Dendritic cell treated with granulocyte-macrophage colony-stimulating factor and Interleukin-4, amounts not matched to agents 40 ng/mL and 50 ng/mL, for 4 days (primary cell): ENCODE measurements around the gene SPECC1L.
"Not testable (repeated sequence)": the region's sequence is repeated elsewhere in the genome, so short reads cannot be mapped to it uniquely, and the experiment has no call there.

Experiments used
- H3K27ac Mint-ChIP-seq: one replicate; pipeline ENCODE4 v1.8.0; 2022; ENCODE audit warnings: mild to moderate bottlenecking, mixed read lengths
- H3K27me3 Mint-ChIP-seq: one replicate; pipeline ENCODE4 v1.8.0; 2022; ENCODE audit warnings: mild to moderate bottlenecking, mixed read lengths
- H3K36me3 Mint-ChIP-seq: one replicate; pipeline ENCODE4 v1.8.0; 2022; ENCODE audit warnings: low read depth, mixed read lengths
- H3K4me1 Mint-ChIP-seq: one replicate; pipeline ENCODE4 v1.8.0; 2022; ENCODE audit warnings: low read depth, mixed read lengths
- H3K4me3 Mint-ChIP-seq: one replicate; pipeline ENCODE4 v1.8.0; 2022; ENCODE audit warnings: mild to moderate bottlenecking, moderate library complexity, mixed read lengths
- H3K9me3 Mint-ChIP-seq: one replicate; pipeline ENCODE4 v1.8.0; 2022; ENCODE audit warnings: mixed read lengths
- intact Hi-C: fragments of 100-400 bp; cut with micrococcal nuclease; formaldehyde crosslinking; loops from one replicate; pipeline ENCODE4 v1.15.0; 2022

Gene SPECC1L

DNA sequence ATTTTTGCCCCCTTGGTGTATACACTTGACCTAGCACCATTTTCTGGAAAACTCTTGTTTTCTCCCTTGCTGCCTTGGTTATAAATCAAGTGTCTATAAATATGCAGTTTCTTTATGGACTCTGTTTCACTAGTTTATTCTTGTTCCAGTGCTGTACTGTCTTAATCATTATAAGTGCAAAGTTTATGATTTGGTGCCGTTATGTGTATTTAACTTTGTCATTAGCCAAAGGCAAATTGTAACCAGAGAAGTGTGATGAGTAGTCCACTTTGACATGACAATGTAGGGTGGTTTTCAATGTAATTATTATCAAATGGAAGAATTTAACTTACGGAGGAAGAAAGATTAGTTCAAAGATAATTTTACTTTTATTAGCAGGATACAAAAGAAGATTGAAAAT lies 40.3 kb downstream of the SPECC1L start:
- H3K36me3 Mint-ChIP-seq: peaks cover 82% of the 10 kb centered on the region
- no peaks in the 10 kb centered on the region for H3K27me3 Mint-ChIP-seq
- H3K9me3 Mint-ChIP-seq: no peaks in the 10 kb centered on the region
- no peak overlapping the region for H3K27ac Mint-ChIP-seq
- intact Hi-C loops: no loop called here
- H3K4me3 Mint-ChIP-seq: no peak overlapping the region
- peaks cover 4% of the 10 kb centered on the region for H3K4me1 Mint-ChIP-seq

DNA sequence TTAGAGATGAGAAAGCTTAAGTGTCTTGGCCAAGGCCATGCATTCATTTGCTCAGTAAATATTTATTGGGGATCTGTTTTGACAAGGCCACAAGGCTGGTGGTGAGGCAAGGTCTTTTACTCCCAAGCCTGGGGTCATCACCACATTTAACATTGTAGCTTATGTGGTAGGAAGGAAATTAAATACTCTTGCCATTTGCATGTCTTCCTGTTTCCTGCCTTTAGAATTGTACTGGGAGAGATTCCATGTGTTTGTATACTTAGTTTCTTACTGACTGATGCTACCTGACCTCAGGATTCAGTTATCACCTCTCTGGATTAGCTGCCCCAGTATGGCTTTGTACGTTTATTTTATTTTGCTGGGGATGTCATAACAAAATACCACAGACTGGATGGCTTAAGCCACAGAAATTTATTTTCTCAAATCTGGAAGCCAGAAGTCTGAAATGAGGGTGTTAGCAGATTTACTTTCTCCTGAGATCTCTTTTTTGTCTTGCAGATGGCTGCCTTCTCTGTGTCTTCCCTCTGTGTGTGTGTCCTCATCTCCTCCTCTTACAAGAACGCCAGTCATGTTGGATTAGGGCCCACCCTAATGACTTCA lies 44.8 kb downstream of the SPECC1L start:
- intact Hi-C loops: no loop called here
- Mint-ChIP-seq H3K36me3 (peaks cover 80% of the 10 kb centered on the region), H3K4me3 (no peak overlapping the region), H3K27me3 (no peaks in the 10 kb centered on the region), H3K9me3 (no peaks in the 10 kb centered on the region), H3K27ac (no peak overlapping the region), H3K4me1 (no peaks in the 10 kb centered on the region)

DNA sequence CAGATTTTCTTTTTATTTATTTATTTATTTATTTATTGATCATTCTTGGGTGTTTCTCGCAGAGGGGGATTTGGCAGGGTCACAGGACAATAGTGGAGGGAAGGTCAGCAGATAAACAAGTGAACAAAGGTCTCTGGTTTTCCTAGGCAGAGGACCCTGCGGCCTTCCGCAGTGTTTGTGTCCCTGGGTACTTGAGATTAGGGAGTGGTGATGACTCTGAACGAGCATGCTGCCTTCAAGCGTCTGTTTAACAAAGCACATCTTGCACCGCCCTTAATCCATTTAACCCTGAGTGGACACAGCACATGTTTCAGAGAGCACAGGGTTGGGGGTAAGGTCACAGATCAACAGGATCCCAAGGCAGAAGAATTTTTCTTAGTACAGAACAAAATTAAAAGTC lies 45.6 kb downstream of the SPECC1L start:
- H3K4me1 Mint-ChIP-seq, intact Hi-C loops: not testable (repeated sequence)
- peaks cover 80% of the 10 kb centered on the region for H3K36me3 Mint-ChIP-seq

DNA sequence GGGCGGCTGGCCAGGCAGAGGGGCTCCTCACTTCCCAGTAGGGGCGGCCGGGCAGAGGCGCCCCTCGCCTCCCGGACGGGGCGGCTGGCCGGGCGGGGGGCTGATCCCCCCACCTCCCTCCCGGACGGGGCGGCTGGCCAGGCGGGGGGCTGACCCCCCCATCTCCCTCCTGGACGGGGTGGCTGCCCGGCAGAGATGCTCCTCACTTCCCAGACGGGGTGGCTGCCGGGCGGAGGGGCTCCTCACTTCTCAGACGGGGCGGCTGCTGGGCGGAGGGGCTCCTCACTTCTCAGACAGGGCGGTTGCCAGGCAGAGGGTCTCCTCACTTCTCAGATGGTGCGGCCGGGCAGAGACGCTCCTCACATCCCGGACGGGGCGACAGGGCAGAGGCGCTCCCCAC lies 46.9 kb downstream of the SPECC1L start:
- H3K27me3 Mint-ChIP-seq, H3K4me1 Mint-ChIP-seq, H3K9me3 Mint-ChIP-seq, H3K4me3 Mint-ChIP-seq, H3K27ac Mint-ChIP-seq, intact Hi-C loops: not testable (repeated sequence)
- peaks cover 84% of the 10 kb centered on the region for H3K36me3 Mint-ChIP-seq

More for the DNA sequence above, 45.6 kb downstream of the SPECC1L start:
- H3K9me3 Mint-ChIP-seq, H3K4me3 Mint-ChIP-seq, H3K27me3 Mint-ChIP-seq, H3K27ac Mint-ChIP-seq: not testable (repeated sequence)

DNA sequence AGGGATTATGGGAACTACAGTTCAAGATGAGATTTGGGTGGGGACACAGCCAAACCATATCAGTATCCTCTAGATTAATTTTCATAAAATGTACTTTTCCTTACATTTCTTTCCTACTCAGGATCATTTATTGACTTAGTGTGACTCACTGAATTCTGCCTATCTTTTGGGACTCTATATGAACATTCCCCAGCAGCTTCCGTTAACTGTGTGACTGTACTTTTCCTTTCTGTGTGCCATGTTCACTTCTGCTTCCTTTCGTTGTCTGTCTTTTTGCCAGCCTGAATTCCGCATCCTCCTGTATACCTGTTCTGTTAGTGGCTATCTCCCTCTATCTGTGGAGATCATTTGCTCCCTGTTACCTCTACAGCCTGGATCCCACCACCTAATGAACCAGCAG lies 48.8 kb downstream of the SPECC1L start:
- intact Hi-C loops: no loop called here
- Mint-ChIP-seq H3K4me3 (no peak overlapping the region), H3K27me3 (no peaks in the 10 kb centered on the region), H3K36me3 (peaks cover 80% of the 10 kb centered on the region), H3K4me1 (no peaks in the 10 kb centered on the region), H3K9me3 (no peaks in the 10 kb centered on the region), H3K27ac (no peak overlapping the region)

DNA sequence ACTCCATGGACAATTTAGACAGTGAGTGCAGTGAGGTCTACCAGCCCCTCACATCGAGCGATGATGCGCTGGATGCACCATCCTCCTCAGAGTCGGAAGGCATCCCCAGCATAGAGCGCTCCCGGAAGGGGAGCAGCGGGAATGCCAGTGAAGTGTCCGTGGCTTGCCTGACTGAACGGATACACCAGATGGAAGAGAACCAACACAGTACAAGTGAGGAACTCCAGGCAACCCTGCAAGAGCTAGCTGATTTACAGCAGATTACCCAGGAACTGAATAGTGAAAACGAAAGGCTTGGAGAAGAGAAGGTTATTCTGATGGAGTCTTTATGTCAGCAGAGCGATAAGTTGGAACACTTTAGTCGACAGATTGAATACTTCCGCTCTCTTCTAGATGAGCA lies 51.4 kb downstream of the SPECC1L start:
- H3K4me1 Mint-ChIP-seq: peaks cover 10% of the 10 kb centered on the region
- H3K36me3 Mint-ChIP-seq: peaks cover 79% of the 10 kb centered on the region
- no peaks in the 10 kb centered on the region for H3K9me3 Mint-ChIP-seq
- H3K27me3 Mint-ChIP-seq: no peaks in the 10 kb centered on the region
- no peak overlapping the region for H3K27ac Mint-ChIP-seq
- intact Hi-C loops: no loop called here
- H3K4me3 Mint-ChIP-seq: no peak overlapping the region

DNA sequence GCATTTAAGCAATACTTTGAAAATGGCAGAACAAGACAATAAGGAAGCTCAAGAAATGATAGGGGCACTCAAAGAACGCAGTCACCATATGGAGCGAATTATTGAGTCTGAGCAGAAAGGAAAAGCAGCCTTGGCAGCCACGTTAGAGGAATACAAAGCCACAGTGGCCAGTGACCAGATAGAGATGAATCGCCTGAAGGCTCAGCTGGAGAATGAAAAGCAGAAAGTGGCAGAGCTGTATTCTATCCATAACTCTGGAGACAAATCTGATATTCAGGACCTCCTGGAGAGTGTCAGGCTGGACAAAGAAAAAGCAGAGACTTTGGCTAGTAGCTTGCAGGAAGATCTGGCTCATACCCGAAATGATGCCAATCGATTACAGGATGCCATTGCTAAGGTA lies 51.9 kb downstream of the SPECC1L start:
- no peaks in the 10 kb centered on the region for H3K27me3 Mint-ChIP-seq
- peaks cover 83% of the 10 kb centered on the region for H3K36me3 Mint-ChIP-seq
- H3K4me1 Mint-ChIP-seq: peaks cover 10% of the 10 kb centered on the region
- no peaks in the 10 kb centered on the region for H3K9me3 Mint-ChIP-seq
- H3K27ac Mint-ChIP-seq: no peak overlapping the region
- no peak overlapping the region for H3K4me3 Mint-ChIP-seq
- intact Hi-C loops: no loop called here

DNA sequence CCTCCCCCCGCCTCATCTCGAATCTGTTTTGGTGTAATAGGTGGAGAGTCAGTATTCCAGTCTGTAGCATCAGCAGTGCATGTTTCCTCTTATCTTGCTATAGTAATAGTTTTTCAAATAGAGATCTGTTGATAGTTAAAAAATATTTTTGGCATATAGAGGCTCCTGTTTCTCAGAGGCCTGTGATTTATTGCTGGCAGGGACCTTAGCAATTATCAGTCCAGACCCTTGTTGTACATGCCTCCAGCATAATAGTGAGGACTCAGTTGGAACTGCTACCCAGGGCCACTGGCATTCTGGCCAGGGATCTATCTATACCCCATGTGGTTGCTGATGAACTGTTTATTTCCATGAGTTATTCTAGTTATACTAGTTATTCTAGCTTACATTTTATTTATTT lies 52.6 kb downstream of the SPECC1L start:
- Mint-ChIP-seq H3K4me1 (peaks cover 10% of the 10 kb centered on the region), H3K9me3 (no peaks in the 10 kb centered on the region), H3K36me3 (peaks cover 79% of the 10 kb centered on the region), H3K4me3 (no peak overlapping the region), H3K27ac (no peak overlapping the region), H3K27me3 (no peaks in the 10 kb centered on the region)
- intact Hi-C loops: no loop called here

DNA sequence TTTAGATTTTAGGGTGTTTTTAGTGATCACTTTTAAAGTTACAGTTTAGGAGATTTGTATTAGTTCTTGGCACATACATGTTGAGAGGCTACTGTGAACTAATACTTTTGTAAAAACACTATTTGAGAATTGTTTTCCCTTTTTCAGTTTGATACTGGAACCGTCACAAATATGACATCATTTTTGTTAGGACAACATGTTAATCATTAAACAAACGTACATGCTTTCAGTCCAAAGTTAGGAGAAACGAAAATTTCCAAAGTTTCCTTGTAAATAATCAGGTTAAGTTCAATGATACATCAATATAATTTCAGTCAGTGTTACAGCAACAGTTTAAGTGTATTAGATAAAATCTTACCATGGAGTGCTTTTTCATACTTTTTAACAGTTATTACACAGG lies 53.1 kb downstream of the SPECC1L start:
- Mint-ChIP-seq H3K27ac (no peak overlapping the region), H3K36me3 (peaks cover 77% of the 10 kb centered on the region), H3K9me3 (no peaks in the 10 kb centered on the region), H3K4me1 (peaks cover 10% of the 10 kb centered on the region), H3K4me3 (no peak overlapping the region), H3K27me3 (no peaks in the 10 kb centered on the region)
- intact Hi-C loops: no loop called here

DNA sequence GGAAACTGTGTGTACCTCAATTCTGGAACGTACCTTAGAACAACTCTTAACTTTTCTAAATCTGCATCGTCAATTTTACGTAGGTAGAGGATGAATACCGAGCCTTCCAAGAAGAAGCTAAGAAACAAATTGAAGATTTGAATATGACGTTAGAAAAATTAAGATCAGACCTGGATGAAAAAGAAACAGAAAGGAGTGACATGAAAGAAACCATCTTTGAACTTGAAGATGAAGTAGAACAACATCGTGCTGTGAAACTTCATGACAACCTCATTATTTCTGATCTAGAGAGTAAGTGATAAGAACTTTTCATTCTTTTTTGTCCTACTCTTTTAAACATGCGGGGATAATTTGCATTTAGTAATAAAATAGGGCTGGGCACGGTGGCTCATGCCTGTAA lies 53.5 kb downstream of the SPECC1L start:
- no peaks in the 10 kb centered on the region for H3K27me3 Mint-ChIP-seq
- intact Hi-C loops: no loop called here
- H3K4me1 Mint-ChIP-seq: peaks cover 10% of the 10 kb centered on the region
- peaks cover 77% of the 10 kb centered on the region for H3K36me3 Mint-ChIP-seq
- no peaks in the 10 kb centered on the region for H3K9me3 Mint-ChIP-seq
- H3K4me3 Mint-ChIP-seq: no peak overlapping the region
- no peak overlapping the region for H3K27ac Mint-ChIP-seq

DNA sequence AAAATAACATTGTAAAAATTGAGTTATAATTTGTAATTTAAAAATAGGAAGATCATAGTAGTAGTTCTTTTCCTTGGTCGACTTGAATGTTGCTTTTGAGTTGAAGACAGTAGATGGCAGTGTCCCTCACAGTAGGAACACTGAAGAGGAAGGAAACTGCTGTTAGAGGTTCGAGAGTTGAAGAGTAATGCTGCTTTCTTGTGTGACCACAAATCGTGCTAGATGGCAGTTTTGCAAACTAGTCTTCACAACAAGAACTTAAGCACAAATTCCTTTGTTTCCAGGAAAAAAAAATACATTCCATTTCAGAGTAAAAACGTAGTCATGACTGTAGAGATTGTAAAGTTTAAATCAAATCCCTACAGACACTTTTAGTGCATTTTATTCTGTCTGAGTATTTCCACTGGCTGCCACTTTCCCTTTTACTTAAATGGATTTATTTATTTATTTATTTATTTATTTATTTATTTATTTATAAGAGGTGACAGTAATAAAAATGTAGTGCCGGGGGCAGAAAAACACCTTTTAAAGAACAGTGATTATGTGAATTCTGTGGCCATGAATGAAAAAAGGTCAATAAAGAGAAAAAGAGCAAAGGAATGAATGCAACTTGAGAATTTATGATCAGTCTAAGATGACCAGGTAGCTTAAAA lies 54.6 kb downstream of the SPECC1L start:
- Mint-ChIP-seq H3K4me1 (peaks cover 18% of the 10 kb centered on the region), H3K4me3 (no peak overlapping the region), H3K9me3 (no peaks in the 10 kb centered on the region), H3K27me3 (no peaks in the 10 kb centered on the region), H3K36me3 (peaks cover 77% of the 10 kb centered on the region), H3K27ac (no peak overlapping the region)
- intact Hi-C loops: loop anchor here (1.0 kb wide), 1 partner anchor 200 kb away; no protein-coding TSS in a partner anchor

DNA sequence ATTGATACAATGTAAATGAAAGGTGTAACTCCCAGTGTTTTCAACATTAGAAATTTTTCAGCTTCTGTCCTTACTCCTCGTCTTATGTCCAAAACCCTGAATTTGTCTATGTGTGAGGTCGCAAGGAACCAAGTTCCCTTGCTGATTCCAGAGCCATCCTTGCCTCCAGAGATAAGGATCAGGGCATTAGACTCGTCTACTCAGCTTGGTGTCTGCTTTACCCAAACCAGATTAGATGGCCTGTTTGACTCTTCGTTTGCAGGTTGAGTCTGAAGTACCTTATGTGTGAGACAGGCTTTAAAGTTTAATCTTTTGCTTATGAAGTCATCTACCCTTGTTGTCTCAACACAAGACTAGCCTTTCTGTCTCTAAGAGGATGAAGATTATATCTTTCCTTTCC lies 55.6 kb downstream of the SPECC1L start:
- H3K27me3 Mint-ChIP-seq: no peaks in the 10 kb centered on the region
- H3K9me3 Mint-ChIP-seq: no peaks in the 10 kb centered on the region
- H3K4me3 Mint-ChIP-seq: no peak overlapping the region
- peaks cover 18% of the 10 kb centered on the region for H3K4me1 Mint-ChIP-seq
- peaks cover 75% of the 10 kb centered on the region for H3K36me3 Mint-ChIP-seq
- intact Hi-C loops: no loop called here
- no peak overlapping the region for H3K27ac Mint-ChIP-seq

DNA sequence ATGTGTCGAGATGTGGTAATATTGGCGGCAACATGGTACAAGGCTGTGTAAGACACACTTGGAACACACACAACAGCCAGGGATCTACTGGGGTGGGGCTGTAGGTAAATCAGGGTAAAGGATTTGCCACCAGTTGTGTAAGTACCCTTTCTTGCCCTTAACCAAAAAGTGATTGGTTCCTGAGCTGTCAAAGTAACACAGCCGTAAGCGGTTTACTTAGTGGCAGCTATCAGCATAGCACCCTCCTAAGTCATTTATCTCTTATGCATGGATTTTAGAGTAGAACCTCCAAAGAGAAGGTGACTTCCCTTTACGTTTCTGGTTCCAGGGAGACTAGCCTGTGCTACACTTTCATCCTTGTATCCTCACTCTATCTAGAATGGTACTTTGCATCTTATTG lies 57.2 kb downstream of the SPECC1L start:
- peaks cover 23% of the 10 kb centered on the region for H3K4me1 Mint-ChIP-seq
- H3K27me3 Mint-ChIP-seq: no peaks in the 10 kb centered on the region
- intact Hi-C loops: no loop called here
- peaks cover 59% of the 10 kb centered on the region for H3K36me3 Mint-ChIP-seq
- H3K27ac Mint-ChIP-seq: no peak overlapping the region
- H3K9me3 Mint-ChIP-seq: no peaks in the 10 kb centered on the region
- no peak overlapping the region for H3K4me3 Mint-ChIP-seq

DNA sequence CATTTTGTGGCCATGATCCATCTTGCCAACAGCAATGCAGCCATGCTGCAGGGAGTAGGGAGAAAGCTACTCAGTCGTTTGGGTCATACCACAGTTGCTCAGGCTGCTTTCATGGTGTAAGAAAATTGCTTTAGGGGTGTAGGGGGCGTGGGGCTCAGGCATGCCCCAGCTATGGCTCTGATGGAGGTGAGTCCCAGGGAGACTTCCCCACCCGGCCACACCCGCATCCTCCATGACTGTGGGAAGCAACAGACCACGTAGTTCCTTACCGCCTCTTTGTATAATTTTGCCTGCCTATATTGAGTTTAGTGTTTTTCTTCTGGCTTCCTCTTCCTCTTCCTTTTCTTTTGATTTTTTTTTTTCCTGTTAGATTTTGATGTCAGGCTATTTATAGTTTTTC lies 58.8 kb downstream of the SPECC1L start:
- Mint-ChIP-seq H3K4me3 (no peak overlapping the region), H3K36me3 (peaks cover 57% of the 10 kb centered on the region), H3K27ac (no peak overlapping the region), H3K9me3 (no peaks in the 10 kb centered on the region), H3K27me3 (no peaks in the 10 kb centered on the region), H3K4me1 (peaks cover 23% of the 10 kb centered on the region)
- intact Hi-C loops: no loop called here

DNA sequence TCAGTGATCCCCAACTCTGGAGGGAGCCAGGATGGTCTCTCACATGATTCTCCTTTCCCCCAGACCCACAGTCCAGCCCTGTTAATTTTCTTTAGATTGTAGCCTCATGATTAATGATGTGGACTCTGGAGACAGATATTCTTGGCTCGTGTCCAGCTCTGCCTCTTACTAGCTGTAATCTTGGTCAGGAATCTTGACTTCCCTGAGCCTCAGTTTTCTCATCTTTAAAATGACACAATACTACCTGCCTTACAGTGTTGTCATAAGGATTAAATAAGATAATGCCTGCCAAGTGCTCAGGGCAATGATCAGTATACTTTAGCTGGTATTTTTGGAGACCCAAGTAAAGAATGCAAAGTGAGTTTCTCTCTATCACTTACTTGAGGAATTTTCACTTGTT lies 60.0 kb downstream of the SPECC1L start:
- H3K36me3 Mint-ChIP-seq: peaks cover 61% of the 10 kb centered on the region
- no peak overlapping the region for H3K27ac Mint-ChIP-seq
- H3K27me3 Mint-ChIP-seq: no peaks in the 10 kb centered on the region
- intact Hi-C loops: no loop called here
- no peak overlapping the region for H3K4me3 Mint-ChIP-seq
- H3K4me1 Mint-ChIP-seq: peaks cover 26% of the 10 kb centered on the region
- no peaks in the 10 kb centered on the region for H3K9me3 Mint-ChIP-seq
